GM18870 (cell line): ENCODE data around the gene CTDNEP1.

Experiments used
- ATAC-seq: cut with Tn5 transposase; IDR thresholded peaks from one replicate; pipeline ENCODE4 v1.9.1; 2021; ENCODE audit warnings: moderate library complexity; ENCODE audit not compliant: unreplicated experiment

Gene CTDNEP1

GRCh38 chr17:7251661-7252175 is at the start of gene CTDNEP1:
TSS of gene CTDNEP1 (minus strand) at chr17:7251734. CDS start at chr17:7251296, 438 bp downstream.
- ATAC-seq, result peak; percentile 86

- ATAC-seq, result no peak
Measured at GRCh38 chr17:7296189-7296861, 44.8 kb upstream of the CTDNEP1 start.

GRCh38 chr17:7295230-7296180 is 44.0 kb upstream of the CTDNEP1 start:
- no peak for ATAC-seq

- no peak for ATAC-seq
Measured at GRCh38 chr17:7294614-7295153, 43.1 kb upstream of the CTDNEP1 start, which contains the start of gene YBX2. TSS of gene YBX2 (minus strand) at chr17:7294639. CDS start at chr17:7294500, 139 bp downstream.

GRCh38 chr17:7293816-7294613 is 42.5 kb upstream of the CTDNEP1 start:
- ATAC-seq, result no peak

- ATAC-seq, result no peak
Measured at GRCh38 chr17:7293159-7293558, 41.6 kb upstream of the CTDNEP1 start.

- ATAC-seq, result no peak
Measured at GRCh38 chr17:7292729-7293128, 41.2 kb upstream of the CTDNEP1 start.

- ATAC-seq, result no peak
Measured at GRCh38 chr17:7292194-7292593, 40.7 kb upstream of the CTDNEP1 start.

GRCh38 chr17:7290685-7291084 is 39.2 kb upstream of the CTDNEP1 start:
- no peak for ATAC-seq

GRCh38 chr17:7290166-7290565 is 38.6 kb upstream of the CTDNEP1 start:
- no peak for ATAC-seq

- no peak for ATAC-seq
Measured at GRCh38 chr17:7289256-7290032, 37.9 kb upstream of the CTDNEP1 start.

GRCh38 chr17:7285679-7286078 is 34.1 kb upstream of the CTDNEP1 start:
- no peak for ATAC-seq

GRCh38 chr17:7284911-7285310 is 33.4 kb upstream of the CTDNEP1 start:
- no peak for ATAC-seq

- ATAC-seq, result no peak
Measured at GRCh38 chr17:7283471-7284216, 32.1 kb upstream of the CTDNEP1 start.

GRCh38 chr17:7282752-7283321 is 31.3 kb upstream of the CTDNEP1 start:
- ATAC-seq, result no peak

GRCh38 chr17:7281953-7282751 is 30.6 kb upstream of the CTDNEP1 start:
- no peak for ATAC-seq

- ATAC-seq, result no peak
Measured at GRCh38 chr17:7281074-7281952, 29.8 kb upstream of the CTDNEP1 start, which contains the start of gene SLC2A4. TSS of gene SLC2A4 (plus strand) at chr17:7281718. CDS start at chr17:7281935, 217 bp downstream.
